Measurements from ENCODE around the gene RHOF.
A peak's percentile ranks its signal among the peaks of the same experiment; 100 is the strongest.
"Not testable (repeated sequence)": the region's sequence is repeated elsewhere in the genome, so short reads cannot be mapped to it uniquely, and the experiment has no call there.

Gene RHOF

DNA sequence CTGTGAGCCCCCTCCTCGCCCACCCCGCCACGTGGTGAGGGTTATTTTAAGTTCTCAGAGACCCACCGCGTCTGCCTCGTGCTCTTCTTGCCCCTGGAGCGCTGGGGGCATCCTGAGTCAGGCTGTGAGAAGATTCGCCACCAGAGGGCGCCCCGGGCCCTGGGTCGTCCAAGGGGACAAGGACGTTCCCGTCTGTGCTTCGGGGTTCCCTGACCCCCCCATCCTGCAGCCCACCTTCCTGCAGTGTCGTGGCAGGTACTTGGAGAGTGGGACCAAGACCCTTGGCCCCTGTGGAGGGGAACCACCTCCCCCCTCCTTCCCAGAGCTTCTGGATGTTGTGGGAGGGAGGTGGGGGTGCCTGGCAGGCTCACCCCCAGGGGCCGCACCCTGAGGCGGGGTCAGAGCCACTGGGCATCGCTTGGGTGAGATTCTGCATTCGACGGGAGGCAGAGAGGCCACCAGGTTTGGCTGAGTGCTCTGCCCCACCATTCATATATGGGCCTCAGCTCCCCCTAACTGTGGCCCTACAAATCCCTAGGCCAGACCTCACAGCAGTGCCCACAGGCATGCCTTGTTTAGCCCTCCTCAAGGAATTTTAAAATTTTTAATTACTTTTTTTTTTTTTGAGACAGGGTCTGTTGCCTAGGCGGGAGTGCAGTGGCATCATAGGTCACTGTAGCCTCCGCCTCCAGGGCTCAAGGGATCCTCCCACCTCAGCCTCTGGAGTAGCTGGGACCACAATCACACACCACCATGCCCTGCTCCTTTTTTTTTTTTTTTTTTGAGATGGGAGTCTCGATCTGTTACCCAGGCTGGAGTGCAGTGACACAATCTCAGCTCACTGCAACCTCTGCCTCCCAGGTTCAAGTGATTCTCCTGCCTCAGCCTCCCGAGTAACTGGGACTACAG lies 17.0 kb downstream of the RHOF start:
- peak; percentile 72 to 97 (median 80) for DNase-seq (ENCODE audit: low read depth in 3 of 3, low spot score in 1 of 3)

- no peak for DNase-seq (ENCODE audit: low read depth in 3 of 3, low spot score in 1 of 3)
Observed at GRCh38 chr12:121775501-121775900, 18.0 kb downstream of the RHOF start.

DNA sequence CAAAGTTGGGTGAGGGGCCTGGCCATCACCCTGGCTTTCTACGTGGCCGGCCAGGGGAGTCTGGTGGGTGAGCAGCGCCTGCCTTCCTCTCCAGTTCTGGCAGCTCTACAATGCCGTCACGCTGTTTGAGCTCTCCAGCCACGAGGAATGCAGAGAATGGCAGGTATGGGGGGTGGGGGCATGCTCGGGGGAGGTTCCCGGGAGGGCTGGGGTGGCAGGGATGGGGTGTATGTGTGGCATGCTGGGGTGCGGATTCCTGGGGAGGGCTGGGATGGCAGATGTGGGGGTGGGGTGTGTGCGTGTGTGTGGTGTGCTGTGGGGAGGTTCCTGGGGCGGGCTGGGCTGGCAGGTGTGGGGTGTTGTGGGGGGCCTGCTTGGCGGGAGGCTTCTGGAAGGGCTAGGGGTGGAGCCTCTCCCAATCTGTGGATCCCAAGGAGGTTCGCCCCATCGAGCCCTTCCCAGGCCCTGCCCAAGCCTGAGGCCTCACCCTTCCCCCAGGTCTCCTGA lies 18.5 kb downstream of the RHOF start:
- DNase-seq (ENCODE audit: low read depth in 3 of 3, low spot score in 1 of 3), result no peak

DNA sequence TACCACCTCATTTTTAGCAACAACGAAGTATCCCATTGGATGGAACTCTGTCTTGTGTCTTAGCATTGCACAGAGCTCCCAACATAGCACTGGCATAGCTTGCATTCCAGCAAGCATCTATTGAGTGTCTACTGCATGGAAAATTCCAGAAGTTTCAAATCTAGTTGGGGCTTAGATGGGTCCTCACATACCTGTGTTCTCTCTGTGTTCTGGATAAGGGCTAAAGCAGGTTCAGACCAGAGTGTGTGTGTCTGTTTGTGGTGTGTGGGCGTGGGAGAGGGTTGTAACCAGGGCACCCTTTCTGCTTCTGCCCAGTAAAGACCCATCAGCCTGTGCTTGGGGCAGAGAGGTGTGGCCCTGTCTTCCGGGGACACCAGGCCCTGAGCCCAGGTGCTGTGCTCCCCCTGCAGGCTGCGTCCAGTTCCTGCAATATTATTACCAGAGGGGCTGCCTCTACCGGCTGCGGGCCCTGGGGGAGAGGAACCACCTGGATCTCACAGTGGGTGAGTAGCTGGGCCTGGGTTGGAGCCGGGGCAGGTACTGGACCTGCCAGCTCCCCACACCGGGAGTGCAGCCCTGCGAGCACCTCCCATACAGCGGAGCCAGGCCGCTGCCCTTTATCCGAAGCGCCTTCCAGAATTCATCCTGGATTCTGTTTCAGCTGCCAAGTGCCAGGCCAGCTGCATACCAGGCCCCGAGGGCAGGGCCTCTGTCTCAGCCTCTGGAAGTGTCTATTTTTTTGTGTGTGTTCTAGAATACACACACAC lies 20.3 kb downstream of the RHOF start:
- DNase-seq (ENCODE audit: low read depth in 3 of 3, low spot score in 1 of 3), result peak in 2 of 3 donors; percentile 54 to 65

DNA sequence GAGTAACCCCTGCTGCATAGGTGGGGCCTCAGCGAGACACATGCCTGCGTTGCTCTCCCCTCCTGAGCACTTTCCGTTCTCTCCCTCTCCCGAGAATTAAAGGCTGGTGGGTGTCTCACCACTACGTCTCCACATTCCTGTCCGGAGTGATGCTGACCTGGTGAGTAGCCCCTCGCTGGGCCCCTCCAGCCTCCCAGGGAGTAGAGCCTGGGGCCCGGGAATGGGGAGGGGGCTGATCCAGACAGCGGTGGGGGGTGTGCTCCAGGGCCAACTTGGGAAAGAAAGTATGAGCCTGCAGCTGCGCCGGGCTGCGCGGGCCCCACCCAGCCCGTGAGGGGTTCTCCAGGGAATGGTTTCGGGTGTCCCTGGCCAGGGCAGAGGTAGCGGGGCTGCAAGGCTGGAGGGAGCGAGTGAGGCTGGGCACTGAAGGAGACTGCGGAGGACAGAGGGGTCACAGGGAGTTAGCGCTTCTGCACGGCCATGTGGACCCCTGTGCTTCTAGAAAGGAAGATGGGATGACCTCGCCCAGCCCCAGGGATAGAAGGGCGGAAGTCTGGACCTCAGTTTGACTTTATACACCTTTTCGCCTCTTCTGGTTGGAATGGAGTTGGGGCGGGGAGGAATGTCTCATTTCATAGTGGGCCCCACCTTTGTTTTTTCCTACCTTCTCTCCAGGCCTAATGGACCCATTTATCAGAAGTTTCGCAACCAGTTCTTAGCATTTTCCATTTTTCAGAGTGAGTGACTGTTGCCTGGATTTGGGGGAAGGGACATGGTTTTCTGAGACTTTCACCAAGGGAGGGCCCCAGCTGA lies 22.5 kb downstream of the RHOF start:
- no peak for DNase-seq (ENCODE audit: low read depth in 3 of 3, low spot score in 1 of 3)

DNA sequence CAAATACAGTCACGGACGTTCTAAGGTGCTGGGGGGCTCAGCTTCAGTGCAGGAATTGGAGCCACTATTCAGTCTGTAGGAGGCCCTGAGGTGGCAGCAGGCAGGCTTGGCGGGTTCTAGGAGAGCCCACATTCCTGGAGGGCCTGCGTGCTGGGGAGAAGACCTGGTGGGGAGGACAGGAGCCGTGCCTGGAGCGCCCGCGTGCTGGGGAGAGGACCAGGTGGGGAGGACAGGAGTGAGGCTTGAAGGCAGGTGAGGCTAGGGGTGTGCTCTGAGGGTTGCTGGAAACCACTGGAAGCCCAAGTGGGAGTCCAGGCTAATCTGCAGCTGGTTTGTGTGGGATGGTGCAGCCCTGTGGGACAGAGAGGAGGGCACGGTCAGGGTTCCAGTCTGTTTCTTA lies 23.1 kb downstream of the RHOF start:
- DNase-seq (ENCODE audit: low read depth in 3 of 3, low spot score in 1 of 3), result no peak

DNA sequence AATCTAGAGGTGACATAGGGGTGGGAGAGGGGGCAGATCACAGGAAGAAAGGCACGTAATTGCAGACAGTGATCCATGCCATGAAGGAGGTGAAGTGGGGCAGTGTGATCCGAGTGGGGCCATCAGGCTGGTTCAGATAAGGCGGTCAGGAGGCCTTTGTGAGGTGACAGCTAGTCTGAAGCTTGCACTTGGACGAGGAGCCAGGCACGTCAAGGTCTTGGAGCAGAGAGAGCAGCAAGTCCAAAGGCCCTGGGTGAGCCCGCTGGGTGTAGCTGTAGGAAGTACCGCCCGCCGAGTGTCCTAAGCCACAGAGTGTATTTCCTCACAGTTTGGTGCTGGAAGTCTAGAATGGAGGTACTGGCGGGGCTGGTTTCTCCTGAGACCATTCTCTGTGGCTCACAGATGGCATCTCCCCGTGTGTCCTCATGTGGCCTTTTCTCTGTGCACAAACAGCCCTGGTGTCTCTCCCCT lies 23.6 kb downstream of the RHOF start:
- DNase-seq (ENCODE audit: low read depth in 3 of 3, low spot score in 1 of 3), result no peak

DNA sequence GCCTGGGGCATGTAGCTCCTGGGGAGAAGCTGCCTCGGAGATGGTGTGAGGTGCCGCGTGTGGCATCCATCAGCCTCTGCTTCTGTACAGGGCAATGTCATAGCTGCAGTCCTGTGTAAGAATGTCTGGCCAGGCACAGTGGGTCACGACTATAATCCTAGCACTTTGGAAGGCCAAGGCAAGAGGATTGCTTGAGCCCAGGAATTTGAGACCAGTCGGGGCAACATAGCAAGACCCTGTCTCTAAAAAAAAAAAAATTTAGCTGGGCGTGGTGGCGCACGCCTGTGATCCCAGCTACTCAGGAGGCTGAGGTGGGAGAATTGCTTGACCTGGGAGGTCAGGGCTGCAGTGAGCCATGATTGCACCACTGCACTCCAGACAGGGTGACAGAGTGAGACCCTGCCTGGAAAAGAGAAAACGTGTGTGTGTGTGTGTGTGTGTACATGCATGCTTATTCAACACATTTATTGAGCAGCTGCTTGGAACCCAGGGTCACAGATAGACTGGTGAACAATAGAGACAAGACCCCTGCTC lies 24.1 kb downstream of the RHOF start:
- no peak for DNase-seq (ENCODE audit: low read depth in 3 of 3, low spot score in 1 of 3)

GRCh38 chr12:121767525-121768016 lies 25.9 kb downstream of the RHOF start:
- DNase-seq (ENCODE audit: low read depth in 3 of 3, low spot score in 1 of 3), result no peak

DNA sequence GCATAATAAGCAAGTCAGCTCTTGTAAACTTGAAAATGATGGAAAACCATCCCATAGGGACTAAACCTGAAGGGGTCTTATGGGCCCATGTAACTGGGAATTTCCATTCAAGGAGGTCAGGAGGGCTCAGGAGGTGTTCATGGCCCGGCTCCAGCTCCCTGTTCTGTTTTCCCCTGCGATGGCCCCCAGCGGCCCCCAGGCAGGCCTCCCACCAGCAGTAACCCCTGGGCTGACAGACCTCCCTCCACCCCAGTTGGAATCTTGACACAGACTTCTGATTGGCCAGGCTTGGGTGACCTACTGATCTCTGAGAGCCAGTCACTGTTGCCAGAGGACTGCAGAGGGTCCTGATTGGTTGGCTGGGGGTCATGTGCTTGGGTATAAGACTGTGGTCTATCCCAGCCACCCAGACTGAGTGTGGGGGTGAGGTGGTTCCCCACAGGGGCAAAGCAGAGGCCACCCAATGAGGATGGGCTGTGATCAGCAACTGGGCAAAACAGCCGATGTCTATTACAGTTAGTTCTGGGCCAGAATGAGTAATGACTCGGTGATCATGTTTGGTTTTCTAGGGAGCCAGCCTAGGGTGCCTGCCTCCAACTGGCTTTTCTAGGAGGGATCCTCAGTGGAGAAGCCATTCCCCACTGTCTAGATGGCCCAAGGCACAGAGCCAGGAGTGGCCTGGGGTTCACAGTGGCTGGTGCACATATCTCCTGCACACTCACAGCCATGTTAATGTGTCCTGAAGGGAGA lies 27.0 kb downstream of the RHOF start:
- DNase-seq (ENCODE audit: low read depth in 3 of 3, low spot score in 1 of 3), result no peak

- DNase-seq (ENCODE audit: low read depth in 3 of 3, low spot score in 1 of 3), result no peak
Observed at GRCh38 chr12:121765573-121765972, 27.9 kb downstream of the RHOF start.

DNA sequence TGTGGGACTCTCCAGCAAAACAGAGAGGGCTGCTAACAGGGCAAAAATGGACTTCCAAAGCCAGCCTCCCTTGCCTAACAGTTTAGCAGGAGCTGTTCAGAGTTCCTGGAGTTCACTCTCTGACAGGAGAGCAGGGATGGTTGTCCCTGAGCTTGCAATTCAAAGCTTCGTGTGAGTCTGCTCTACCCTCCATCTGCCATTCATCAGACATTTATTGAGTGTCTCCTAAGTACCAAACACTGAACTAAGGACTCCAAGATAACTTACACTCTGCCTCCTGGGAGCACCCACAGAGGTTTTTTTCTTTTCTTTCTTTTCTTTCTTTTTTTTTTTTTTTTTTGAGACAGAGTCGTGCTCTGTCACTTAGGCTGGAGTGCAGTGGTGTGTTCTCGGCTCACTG lies 28.7 kb downstream of the RHOF start:
- DNase-seq (ENCODE audit: low read depth in 3 of 3, low spot score in 1 of 3), result no peak

DNA sequence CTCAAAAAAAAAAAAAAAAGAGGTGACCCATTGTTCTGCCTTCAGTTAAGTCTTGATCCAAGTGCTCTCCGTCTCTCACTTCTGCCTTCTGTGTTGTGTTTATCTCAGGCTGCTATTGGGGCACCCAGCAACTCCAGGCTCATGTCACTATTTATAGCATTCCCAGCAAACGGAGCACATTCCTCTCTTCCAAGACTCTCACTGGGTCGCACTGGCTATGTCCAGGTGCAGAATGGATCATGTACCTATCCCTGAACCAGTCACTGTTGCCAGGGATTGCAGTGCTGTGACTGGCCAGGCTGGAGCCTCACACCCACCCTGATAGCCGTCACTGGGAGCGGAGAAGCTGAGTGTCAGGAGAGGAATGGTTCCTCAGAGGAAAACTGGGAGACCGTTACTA lies 31.2 kb downstream of the RHOF start:
- DNase-seq (ENCODE audit: low read depth in 3 of 3, low spot score in 1 of 3), result no peak

DNA sequence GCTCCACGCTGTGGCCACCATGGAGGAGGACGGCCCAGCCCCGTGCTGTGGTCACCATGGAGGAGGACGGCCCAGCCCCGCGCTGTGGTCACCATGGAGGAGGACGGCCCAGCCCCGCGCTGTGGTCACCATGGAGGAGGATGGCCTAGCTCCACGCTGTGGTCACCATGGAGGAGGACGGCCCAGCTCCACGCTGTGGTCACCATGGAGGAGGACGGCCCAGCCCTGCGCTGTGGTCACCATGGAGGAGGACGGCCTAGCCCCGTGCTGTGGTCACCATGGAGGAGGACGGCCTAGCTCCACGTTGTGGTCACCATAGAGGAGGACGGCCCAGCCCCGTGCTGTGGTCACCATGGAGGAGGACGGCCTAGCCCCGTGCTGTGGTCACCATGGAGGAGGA lies 35.0 kb downstream of the RHOF start:
- DNase-seq (ENCODE audit: low read depth in 3 of 3, low spot score in 1 of 3), result not testable (repeated sequence)

DNA sequence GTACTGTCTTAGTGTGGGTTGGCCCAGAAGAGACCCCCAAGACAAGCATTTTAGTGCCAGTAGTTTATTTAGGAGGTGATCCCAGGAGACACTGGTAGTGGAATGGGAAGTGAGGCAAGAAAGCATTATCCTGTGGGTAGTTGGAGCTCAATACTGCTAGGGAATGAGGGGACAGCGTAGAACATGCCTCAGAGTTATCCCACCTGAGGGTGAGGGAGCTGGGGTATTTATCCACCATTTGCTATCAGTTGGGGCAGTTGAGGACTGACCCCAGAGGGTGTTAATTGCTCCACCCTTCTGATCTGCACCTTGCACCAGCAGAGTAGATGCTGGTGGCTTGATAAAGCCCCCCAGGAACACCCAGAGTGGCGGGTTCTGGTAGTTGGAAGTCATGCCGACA lies 37.9 kb downstream of the RHOF start:
- no peak for DNase-seq (ENCODE audit: low read depth in 3 of 3, low spot score in 1 of 3)

GRCh38 chr12:121754836-121755235 lies 38.7 kb downstream of the RHOF start:
- no peak for DNase-seq (ENCODE audit: low read depth in 3 of 3, low spot score in 1 of 3)

- DNase-seq (ENCODE audit: low read depth in 3 of 3, low spot score in 1 of 3), result no peak
Observed at GRCh38 chr12:121753844-121754264, 39.6 kb downstream of the RHOF start.

GRCh38 chr12:121751749-121752351 lies 41.6 kb downstream of the RHOF start:
- DNase-seq (ENCODE audit: low read depth in 3 of 3, low spot score in 1 of 3), result no peak

DNA sequence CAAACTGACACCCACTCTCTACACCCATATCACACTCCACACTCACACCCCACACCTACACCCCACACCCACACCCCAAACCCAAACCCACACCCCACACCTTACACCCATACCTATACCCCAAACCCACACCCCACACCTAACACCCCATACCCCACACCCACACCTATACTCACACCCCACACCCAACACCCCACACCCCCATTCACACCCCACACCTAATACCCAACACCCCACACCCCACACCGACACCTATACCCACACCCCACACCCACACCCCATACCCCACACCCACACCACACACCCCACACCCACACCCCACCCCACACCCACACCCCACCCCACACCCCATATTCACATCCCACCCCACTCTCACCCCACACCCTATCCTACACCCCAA lies 42.5 kb downstream of the RHOF start:
- DNase-seq (ENCODE audit: low read depth in 3 of 3, low spot score in 1 of 3), result no peak
